NCI-H1694 treated with DMSO at 0.1 percent for 48 hours (cell line): ENCODE results near the gene KATNBL1.

Experiments
- DNase-seq: peaks from one replicate; lab custom pipeline; 2025; lab: John Stamatoyannopoulos, UW

KATNBL1 gene, protein sequence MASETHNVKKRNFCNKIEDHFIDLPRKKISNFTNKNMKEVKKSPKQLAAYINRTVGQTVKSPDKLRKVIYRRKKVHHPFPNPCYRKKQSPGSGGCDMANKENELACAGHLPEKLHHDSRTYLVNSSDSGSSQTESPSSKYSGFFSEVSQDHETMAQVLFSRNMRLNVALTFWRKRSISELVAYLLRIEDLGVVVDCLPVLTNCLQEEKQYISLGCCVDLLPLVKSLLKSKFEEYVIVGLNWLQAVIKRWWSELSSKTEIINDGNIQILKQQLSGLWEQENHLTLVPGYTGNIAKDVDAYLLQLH

DNA sequence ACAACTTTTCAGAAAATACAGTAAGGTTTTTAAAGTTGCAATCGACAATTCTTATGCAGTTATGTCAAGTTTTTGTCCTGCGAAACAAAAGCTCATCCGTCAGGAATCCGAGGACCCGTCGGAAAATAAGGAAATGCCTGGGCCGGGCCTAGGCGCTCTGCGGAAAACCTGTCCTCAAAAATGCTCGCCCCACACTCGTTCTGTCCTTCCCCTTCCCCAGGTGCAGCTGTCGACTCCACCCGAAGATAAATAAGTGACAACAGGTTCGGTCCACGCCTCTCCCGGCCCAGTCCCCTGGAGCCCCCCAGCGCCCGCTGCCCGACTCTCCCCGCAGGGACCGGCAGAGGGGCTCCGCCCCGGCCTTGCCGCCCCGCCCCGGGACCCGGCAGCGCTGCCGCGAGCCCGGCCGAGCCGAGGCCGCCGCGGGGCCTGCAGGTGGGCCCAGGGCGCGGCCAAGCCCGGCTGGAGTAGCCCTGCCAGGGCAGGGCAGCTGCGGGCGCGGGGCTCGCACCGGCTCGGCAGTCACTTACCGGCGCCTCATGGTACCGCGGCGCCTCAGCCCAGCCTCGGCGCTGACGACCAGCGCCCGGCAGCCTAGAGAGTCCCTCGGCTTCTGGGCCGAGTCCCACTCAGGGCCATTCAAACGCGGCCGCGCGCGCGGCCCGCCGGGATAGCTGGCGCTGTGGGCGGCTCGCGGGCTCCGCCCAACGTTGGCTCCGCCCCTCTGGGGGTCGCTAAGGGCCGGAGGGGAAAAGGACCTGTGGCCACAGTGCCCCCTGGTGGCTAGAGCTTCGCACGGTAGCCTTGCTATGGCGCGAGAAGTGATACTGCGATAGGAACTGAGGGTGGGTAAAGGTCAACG is at the start of gene KATNBL1:
Gene KATNBL1 (minus strand): TSS at position 676 of the 862 bp plus-strand sequence. CDS start 46,420 bp downstream, outside the sequence.
- peak; percentile 77 for DNase-seq

- no peak for DNase-seq
These were observed 49.7 kb upstream of the KATNBL1 start for GRCh38 chr15:34259566-34259965.

GRCh38 chr15:34258151-34258550 is 48.3 kb upstream of the KATNBL1 start:
- DNase-seq, result peak; percentile 35

- no peak for DNase-seq
These were observed 42.6 kb upstream of the KATNBL1 start for GRCh38 chr15:34252545-34252944.

DNA sequence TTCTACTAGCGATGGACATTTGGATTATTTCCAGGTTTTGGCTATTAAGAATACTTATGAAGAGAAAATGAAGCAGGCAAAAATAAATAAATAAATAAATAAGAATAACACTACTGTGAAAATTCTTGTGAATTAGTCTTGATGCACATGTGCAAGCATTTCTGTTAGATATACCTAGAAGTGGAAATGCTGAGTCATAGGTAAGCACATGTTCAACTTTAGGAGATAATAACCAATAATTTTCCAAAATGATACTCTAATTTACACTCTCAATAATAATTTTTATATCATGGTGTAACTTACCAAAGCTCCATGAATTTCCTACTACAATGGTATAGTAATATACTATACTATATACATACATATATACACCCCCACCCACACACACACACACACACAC is 38.3 kb upstream of the KATNBL1 start:
- DNase-seq, result no peak

- no peak for DNase-seq
These were observed 36.5 kb upstream of the KATNBL1 start for GRCh38 chr15:34246276-34246976.

DNA sequence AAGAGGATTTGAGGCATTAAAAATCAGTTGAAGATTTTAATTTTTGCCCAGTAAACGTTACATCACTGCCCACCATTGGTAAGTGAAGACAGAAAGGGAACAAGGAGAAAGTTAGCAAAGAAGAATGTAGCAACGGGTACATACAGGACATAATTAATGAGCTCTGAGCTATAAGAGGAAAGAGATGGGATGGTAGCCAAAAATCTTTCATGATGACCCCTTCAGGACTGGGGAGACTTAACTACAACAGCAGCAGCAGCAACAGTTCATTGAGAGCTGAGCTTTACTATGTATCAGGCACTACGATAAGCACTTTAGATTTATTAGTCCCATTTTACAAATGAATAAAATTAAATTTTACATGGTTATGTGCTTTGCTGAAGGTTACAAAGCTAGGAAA is 33.3 kb upstream of the KATNBL1 start:
- DNase-seq, result no peak

- no peak for DNase-seq
These were observed 32.4 kb upstream of the KATNBL1 start for GRCh38 chr15:34242331-34242710.

- peak; percentile 42 for DNase-seq
These were observed 31.8 kb upstream of the KATNBL1 start for GRCh38 chr15:34241376-34242330.

DNA sequence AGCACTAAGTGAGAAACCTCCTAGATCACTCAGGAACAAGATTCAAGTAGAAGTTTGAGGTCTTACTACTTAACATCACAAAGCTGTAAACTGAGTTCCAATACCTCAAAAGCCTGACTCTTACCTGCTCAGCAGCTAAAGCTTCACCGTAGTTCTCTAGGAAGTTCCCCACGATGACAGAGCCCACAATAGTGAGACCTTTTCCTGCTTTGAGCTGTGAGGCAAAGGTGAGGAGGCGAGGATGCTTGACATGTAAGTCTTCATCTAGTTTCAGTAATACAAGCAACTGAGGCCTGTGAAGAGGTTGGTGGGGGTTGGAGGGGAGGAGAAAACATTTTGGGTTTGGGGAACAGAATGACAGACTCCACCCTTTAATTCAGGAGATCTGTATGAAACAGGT is 30.6 kb upstream of the KATNBL1 start:
- no peak for DNase-seq

DNA sequence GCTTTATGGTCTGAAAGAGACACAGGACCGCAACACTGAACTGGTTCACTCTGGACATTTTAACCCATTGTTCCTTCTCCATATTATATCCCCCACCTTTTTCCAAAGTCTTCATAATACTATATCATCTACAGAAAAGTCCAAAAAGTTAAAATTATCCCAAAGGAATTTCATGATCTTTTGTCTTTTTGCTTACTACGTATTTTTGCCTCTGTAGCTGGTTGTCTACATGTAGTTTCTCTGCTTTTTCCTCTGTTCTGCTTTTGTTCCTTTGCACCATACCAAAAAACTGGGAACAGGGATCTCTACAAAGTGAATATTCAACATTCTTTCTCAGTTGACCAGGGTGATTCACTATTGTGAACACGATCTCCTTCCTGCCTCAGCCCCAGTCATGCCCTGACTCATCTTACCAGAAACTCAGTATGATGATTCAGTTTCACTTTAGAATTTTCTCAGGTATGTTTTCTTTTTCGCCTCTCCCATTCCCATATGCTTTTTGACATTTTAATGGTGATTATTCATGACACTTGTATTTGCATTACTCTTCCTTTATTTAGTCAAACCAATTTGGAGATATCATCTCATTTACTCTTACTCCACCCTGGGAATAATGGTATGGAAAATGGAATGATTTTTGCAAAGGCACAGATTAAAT is 29.4 kb upstream of the KATNBL1 start:
- no peak for DNase-seq

DNA sequence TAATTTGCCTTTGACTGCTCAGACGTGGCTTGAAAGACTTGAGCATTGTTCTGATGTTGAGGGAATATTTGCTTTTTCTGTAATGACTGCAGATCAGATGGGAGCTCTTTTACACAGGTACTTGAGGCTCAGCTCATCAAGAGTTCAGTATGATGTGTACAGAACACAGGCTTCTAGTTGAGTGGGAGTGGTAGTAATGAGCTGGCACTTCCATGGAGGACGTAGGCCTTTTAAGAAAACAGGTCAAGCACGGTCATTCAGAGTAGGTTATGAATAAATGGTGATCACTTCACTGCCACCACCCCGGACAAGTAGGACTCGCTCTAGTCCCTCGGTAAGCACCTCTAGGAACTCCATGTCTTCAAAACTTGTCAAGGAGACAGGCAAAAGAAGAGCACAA is 23.7 kb upstream of the KATNBL1 start:
- DNase-seq, result no peak

DNA sequence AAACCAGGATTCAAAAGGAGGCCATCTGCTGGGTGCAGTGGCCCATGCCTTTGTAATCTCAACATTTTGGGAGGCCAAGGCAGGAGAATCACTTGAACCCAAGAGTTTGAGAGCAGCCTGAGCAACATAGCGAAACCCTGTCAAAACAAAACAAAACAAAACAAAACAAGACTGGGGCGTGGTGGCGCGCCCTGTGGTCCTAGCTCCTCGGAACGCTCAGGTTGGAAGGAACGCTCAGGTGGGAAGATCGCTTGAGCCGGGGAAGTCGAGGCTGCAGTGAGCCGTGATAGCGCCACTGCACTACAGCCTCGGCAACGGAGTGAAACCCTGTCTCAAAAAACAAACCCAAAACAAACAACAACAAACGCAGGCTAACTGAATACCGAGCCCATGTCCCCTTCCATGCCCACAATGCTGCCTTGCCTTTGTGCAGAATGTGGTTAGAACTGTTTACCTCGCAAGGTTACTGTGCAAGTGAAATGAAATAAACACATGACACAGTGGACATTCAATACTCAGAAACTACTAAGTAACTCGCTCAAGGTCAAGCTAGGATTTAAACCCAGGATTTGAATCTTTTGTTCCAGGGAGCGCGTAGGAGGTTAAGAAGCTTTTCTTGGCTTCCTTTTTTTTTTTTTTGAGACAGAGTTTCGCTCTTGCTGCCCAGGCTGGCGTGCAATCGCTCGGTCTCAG is 14.2 kb upstream of the KATNBL1 start:
- no peak for DNase-seq

DNA sequence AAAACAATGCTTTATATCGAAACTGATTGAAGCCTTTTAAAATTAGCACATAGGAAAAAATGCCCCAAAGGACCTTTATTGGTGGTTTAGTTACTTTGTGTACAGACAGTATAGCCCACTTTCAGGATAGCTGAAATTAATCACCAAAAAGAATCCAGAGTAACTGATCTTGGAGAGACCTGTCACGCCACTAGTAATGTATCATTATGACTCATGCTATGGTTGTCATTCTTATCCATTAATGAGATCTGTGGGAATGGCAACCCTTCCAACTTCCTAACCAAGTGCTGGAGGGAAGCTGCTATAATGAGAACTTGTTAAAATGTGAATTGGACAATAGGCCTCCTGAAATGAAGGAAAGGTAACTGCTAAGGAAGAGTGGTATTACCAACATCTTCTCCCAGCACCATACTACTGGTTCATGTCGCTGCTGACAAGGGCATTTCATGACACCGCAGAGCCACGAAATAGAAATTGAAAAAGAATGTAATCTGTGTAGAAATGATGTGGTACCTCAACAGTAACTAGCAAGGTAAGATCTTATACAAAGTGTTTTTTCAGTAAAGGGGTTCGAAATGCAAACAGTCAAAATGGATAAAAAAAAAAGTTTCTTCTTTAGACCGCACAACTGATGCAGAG is 7.8 kb upstream of the KATNBL1 start:
- DNase-seq, result no peak

GRCh38 chr15:34216527-34217270 is 6.8 kb upstream of the KATNBL1 start:
- DNase-seq, result no peak

DNA sequence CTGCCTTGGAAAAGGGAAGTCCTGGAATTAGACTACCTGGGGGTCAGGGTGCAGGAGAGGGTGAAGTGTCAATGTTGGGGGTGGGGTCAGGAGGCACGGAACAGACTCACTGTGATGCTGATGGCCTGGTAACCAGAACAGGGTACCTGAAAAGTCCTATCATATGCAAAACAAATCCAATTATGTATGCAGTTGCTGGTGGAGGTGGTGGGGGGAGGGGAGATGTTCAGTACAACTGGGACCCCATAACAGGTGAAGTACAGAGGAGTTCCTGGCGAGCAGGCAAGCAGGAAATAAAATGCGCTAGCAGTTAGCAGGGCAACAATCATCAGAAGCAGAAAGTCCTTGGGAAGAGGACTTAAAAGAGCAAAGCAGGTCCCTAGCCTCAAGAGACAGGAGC is 4.2 kb upstream of the KATNBL1 start:
- no peak for DNase-seq

DNA sequence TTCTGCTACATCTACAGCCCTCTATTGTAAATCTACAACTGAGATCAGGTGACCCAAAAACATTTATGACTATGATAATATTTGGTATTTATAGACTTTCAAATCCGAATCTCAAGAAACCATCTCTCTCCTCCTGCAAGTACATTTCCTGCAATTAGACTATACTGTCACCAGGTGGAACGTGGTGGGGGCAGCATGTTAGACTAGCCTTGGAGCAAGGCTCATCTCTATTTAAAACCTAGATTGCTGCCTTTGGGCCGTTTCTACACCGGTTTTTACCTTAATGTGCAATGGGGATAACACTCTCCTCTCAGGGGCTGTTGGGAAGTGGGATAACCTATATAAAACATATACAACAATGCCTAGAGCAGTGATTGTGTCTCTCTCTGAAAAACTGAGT is 3.8 kb upstream of the KATNBL1 start:
- DNase-seq, result no peak

DNA sequence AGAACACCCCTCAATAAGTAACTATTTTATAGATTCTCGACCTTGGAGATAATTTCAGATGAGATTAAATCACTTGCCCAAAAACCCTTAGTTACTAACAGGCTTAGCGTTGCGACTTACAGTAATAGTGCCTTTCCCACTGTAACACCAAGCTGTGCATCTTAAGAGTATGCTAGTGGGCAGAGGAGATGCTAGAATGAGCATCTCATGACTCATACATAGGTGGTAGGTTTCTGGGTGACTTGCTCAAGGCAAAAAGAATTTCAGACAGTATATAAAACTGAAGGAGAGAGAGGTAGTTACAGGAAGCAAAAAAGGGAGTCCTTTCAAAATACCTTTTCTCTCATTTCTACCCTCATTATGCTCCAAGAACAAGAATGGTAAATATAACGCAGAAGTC is 3.9 kb downstream of the KATNBL1 start:
- no peak for DNase-seq

- no peak for DNase-seq
These were observed 6.0 kb downstream of the KATNBL1 start for GRCh38 chr15:34203936-34204335.
